Activated CD8-positive, alpha-beta memory T cell treated with anti-CD3 and anti-CD28 coated beads, Interleukin-2, amount 50 U/mL, for 4 hours (primary cell): ENCODE data around the gene NOTUM.
"Not testable (repeated sequence)": the region's sequence is repeated elsewhere in the genome, so short reads cannot be mapped to it uniquely, and the experiment has no call there.

ENCODE experiments used
- DNase-seq: peaks from one replicate; pipeline ENCODE4 v3.0.0-alpha.2; 2020

Gene NOTUM

DNA sequence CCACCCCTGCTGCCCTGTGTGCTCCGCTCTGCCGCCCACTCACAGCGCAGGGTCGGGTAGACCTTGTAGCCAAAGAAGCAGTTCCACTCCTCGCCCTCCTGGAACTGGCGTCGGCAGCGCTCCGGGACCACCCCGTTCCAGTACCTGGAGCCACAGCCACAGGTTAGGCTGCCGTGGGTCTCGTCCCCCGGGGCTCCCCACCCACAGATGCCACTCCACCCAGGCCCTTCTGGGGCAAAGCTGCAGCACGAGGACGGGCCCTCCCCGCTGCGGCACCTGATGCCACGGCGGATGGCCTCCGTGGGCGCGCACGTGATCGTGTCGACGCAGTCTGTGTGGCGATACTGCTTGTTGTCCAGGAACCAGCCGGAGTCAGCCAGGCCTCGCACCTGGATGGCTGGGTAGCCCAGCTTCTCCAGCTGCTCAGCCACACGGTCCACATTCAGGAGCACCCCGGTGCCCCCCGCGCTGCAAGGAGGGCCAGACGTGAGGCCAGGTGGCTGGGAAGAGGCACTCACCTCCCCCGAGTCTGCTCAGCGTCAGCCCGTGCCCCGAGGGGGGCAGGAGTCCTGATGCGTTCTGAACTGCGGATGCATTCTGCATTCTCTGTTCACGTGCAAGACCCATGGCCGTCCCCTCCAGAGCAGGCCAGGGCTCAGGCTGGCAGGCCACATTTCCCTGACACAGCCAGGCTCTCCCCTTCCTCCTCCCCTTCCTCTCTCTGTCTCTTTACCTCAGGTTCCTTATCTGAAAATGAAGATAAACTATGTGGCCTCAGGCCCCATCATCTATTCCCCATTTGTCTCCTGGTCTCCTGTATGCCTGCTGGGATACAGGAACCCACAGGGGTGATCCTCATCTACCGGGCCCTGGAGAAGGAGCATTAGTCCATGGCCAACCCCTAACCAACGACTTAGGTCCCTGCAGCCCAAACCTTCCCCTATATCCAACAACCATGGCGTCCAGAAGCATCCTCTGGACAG, 4.1 kb downstream of the NOTUM start:
- no peak for DNase-seq

DNA sequence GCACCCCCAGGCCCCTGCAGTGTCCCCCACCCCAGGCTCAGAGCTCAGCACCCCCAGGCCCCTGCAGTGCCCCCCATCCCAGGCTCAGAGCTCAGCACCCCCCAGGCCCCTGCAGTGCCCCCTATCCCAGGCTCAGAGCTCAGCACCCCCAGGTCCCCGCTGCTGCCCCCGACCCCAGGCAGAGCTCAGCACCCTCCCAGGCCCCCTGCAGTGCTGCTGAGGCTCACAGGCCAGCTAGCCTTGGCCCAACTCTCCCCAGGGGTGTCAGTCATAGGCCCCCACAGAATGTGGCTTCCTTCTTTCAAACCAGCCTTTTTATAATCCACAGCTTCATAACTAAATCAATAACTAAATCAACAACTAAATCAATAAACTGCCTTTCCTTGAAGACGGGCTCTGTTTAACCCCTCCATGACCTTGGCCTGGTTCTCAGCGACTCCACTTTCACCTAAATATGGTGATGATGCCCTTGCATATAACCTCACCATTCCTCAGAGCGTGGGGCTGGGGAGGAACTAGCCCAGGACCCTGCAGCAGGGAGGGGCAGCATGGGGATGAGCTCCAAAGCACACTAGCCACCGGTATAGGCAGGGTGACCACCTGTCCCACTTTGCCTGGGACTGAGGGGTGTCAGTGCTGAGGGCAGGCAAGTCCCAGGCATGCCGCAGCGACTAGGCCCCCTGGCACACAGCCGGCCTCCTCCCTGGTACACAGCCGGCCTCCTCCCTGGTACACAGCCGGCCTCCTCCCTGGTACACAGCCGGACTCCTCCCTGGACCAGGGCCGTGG, 5.0 kb downstream of the NOTUM start:
- DNase-seq: no peak

DNA sequence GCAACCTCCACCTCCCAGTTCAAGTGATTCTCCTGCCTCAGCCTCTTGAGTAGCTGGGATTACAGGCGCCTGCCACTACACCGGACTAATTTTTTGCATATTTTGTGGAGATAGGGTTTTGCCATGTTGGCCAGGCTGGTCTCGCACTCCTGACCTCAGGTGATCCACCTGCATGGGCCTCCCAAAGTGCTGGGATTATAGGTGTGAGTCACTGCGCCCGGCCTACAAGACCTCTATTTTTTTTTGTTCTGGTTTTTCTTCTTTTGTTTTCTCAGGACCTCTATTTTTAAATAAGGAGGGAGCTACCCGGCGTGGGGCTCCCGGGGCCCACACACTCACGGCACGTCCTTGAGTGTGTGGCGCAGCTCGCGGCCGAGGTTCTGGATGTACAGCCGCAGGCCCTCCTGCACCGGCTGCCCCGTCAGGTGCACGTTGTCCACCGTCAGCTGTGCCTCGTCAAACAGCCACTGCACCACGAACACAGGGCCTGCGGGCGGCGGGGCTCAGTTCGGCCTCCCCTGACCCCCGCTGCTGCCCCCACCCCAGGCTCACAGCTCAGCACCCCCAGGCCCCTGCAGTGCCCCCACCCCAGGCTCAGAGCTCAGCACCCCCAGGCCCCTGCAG, 5.8 kb downstream of the NOTUM start:
- no peak for DNase-seq

- no peak for DNase-seq
These were observed 6.6 kb downstream of the NOTUM start for GRCh38 chr17:81954131-81955057.

GRCh38 chr17:81953443-81953842, 7.5 kb downstream of the NOTUM start:
- not testable (repeated sequence) for DNase-seq

GRCh38 chr17:81952792-81953228, 8.2 kb downstream of the NOTUM start:
- DNase-seq: no peak

GRCh38 chr17:81951785-81952684, 9.0 kb downstream of the NOTUM start:
- DNase-seq: no peak

GRCh38 chr17:81950501-81950900, 10.5 kb downstream of the NOTUM start:
- no peak for DNase-seq

DNA sequence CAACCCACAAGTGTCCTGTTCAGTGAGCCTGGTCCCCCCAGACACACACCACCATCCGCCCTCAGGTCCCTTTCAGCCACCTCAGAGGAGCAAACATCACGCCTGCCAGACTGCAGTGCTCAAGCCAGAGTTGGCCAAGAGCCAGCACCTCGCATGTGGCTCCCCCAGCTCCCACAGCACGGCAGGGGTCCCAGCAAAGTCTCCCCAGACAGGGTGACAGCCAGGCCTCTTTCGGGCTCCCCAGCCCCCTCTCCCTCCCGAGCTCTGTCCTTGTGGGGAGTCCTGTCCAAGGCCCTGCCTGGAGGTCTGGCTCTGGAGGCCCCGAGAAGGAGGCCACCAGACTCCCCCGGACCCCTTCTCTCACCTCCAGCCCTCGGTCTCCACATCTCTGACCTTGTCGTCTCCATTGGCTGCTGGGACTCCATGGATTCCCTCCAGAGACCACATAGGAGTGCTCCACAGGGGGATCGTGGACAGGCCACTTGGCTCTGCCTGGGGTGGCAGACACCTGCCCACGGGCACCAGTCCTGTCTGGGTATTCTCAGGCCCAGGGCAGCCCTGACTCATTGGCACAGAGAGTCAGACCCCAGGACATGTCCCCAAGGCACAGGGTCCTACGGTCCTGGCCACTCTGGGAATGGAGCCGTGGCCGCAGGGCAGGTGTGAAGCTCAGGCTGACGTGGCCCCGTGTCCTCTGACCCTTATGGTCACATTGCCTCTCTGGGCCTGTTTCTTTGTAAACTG, 12.2 kb downstream of the NOTUM start:
- peak; percentile 16 for DNase-seq

DNA sequence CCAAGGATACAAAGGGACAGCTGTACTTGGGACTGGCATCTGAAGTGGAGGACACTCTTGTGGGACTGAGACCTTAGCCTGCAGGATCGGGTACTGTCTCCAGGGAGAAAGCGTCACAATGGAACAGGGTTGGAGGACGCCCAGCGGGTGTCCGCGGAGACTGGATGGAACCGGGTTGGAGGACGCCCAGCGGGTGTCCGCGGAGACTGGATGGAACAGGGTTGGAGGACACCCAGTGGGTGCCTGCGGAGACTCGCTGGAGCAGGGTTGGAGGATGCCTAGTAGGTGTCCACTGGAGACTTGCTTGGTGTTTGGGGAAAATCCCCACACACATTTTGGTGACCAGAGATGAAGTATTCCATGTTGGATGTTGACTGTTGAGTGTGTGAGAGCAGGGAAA, 13.8 kb downstream of the NOTUM start, which contains the start of gene MYADML2:
TSS of gene MYADML2 (minus strand) at position 45 of the 400 bp plus-strand sequence. CDS start 5,492 bp downstream, outside the sequence.
- DNase-seq: no peak

DNA sequence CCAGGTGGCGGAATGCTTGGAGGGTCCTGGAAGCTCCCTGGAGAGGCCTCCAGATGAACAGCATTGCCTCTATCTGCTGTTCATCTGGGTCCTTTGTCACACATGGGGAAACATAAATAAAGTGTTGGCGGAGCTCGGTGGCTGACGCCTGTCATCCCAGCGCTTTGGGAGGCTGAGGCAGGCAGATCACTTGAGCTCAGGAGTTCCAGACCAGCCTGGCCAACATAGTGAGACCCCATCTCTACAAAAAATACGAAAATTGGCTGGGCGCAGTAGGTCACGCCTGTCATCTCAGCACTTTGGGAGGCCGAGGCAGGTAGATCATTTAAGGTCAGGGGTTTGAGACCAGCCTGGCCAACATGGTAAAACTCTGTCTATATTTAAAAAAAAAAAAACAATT, 16.1 kb downstream of the NOTUM start:
- DNase-seq: no peak

GRCh38 chr17:81942167-81942553, 18.8 kb downstream of the NOTUM start:
- no peak for DNase-seq

DNA sequence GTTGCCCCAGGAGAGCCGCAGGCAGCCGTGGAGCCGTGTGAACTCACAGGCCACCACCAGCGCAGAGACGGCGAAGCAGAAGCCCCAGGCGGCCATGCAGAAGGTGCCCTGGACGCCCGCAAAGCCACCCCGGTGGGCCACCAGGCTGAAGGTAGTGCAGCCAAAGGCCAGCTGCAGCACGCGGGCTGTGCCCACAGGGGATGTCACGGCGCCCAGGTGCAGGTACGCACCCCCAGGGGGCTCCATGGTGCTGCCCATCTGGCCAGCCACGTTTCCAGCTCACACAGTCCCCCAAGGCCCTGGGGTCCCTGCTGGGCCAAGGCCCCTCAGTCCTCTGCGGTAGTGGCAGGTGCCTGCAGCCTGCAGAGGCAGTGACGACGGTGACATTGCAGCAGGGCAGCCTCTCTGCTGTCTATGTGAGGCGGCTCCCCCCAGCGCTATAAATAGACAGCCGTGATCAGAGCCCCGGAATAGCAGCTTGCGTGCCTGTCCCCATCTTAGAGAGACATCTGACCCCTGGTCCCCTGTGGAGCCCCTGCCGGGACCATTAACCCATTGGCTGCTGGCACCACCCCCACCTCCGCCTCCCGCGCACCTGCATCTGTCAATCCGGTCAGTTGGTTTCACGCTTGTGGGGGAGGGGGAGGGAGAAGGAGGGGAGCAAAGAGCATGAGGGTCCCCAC, 19.4 kb downstream of the NOTUM start:
- DNase-seq: peak; percentile 15

GRCh38 chr17:81940538-81941483, 20.2 kb downstream of the NOTUM start:
- DNase-seq: no peak

GRCh38 chr17:81939881-81940385, 21.1 kb downstream of the NOTUM start:
- DNase-seq: no peak

DNA sequence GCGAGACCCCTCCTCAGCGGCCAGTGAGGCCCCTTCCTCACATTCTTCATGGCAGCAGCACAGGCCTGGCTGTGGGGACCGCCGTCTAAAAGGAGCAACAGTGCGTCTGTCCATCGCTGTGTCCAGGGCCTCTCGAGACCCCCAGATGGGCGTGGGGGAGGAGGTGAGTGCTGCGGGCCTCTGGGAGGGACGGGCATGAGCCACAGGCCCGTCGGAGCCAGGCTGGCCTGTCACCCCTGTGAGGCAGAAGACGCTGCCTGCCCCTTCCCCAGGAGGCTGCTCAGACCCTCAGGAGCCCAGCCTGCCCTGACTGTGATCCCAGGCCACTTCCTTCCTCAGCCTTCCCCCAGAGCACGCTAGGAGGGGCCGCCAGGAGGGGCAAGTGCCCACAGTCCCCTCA, 21.8 kb downstream of the NOTUM start:
- no peak for DNase-seq

DNA sequence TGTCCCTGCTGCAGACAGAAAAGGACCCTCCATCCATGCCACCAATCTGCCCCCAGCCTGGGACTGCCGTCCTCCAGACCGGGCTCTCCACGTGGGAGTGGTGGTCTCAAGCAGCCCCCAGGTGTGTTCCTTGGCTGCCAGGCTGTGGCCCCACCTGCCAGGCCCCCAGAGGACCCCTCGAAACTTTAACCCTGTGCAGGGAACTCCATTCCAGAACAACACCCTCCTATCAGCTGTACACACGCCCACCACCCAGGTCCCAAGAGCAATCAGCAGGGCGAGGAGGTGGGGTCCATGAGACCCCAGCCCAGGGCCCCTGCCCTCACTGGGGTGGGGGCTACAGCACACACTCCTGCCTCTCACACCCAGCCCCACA, 25.3 kb downstream of the NOTUM start:
- no peak for DNase-seq
